GM21717 (cell line): ENCODE data around the gene CDKN2B-AS1.

Source experiments
- ATAC-seq: cut with Tn5 transposase; IDR thresholded peaks from one replicate; pipeline ENCODE4 v1.9.1; 2021; ENCODE audit warnings: mild to moderate bottlenecking, moderate library complexity; ENCODE audit not compliant: unreplicated experiment

The CDKN2B-AS1 gene

GRCh38 chr9:22079873-22080341, 85.3 kb downstream of the CDKN2B-AS1 start:
- peak; percentile 82 for ATAC-seq

GRCh38 chr9:22084336-22085035, 89.9 kb downstream of the CDKN2B-AS1 start:
- no peak for ATAC-seq

- no peak for ATAC-seq
Measured at GRCh38 chr9:22088053-22088716, 93.6 kb downstream of the CDKN2B-AS1 start.

- ATAC-seq = no peak
Measured at GRCh38 chr9:22088717-22089061, 94.1 kb downstream of the CDKN2B-AS1 start.

- ATAC-seq = no peak
Measured at GRCh38 chr9:22097707-22098106, 103.1 kb downstream of the CDKN2B-AS1 start.

- no peak for ATAC-seq
Measured at GRCh38 chr9:22098643-22099332, 104.2 kb downstream of the CDKN2B-AS1 start.

GRCh38 chr9:22100626-22101025, 106.0 kb downstream of the CDKN2B-AS1 start:
- no peak for ATAC-seq

GRCh38 chr9:22102146-22103053, 107.8 kb downstream of the CDKN2B-AS1 start:
- ATAC-seq = no peak

- no peak for ATAC-seq
Measured at GRCh38 chr9:22103685-22104575, 109.3 kb downstream of the CDKN2B-AS1 start.

GRCh38 chr9:22105005-22105722, 110.6 kb downstream of the CDKN2B-AS1 start:
- peak; percentile 99 for ATAC-seq

- no peak for ATAC-seq
Measured at GRCh38 chr9:22107202-22108045, 112.8 kb downstream of the CDKN2B-AS1 start.

- no peak for ATAC-seq
Measured at GRCh38 chr9:22108581-22109370, 114.2 kb downstream of the CDKN2B-AS1 start.

- ATAC-seq = no peak
Measured at GRCh38 chr9:22111176-22111953, 116.8 kb downstream of the CDKN2B-AS1 start.

- no peak for ATAC-seq
Measured at GRCh38 chr9:22111954-22112247, 117.3 kb downstream of the CDKN2B-AS1 start.

- ATAC-seq = no peak
Measured at GRCh38 chr9:22112870-22113821, 118.6 kb downstream of the CDKN2B-AS1 start.

- no peak for ATAC-seq
Measured at GRCh38 chr9:22114956-22115355, 120.4 kb downstream of the CDKN2B-AS1 start.
